ENCODE results near the gene CHRND.
A peak's percentile ranks its signal among the peaks of the same experiment; 100 is the strongest.

Gene CHRND

GRCh38 chr2:232543928-232544631 is 18.1 kb downstream of the CHRND start:
- Mint-ChIP-seq H3K9me3 (peaks cover 5% of the 10 kb centered on the region), H3K27me3 (peaks cover 15% of the 10 kb centered on the region), H3K36me3 (peaks cover 30% of the 10 kb centered on the region), H3K4me1 (peaks cover 27% of the 10 kb centered on the region), H3K27ac (no peak overlapping the region), H3K4me3 (no peak overlapping the region)
- no peak for DNase-seq
- CTCF ChIA-PET = no interaction called here

GRCh38 chr2:232544674-232545073 is 18.7 kb downstream of the CHRND start:
- H3K4me3 Mint-ChIP-seq = no peak overlapping the region
- CTCF ChIA-PET = no interaction called here
- H3K9me3 Mint-ChIP-seq = peaks cover 5% of the 10 kb centered on the region
- DNase-seq = no peak
- peaks cover 9% of the 10 kb centered on the region for H3K27me3 Mint-ChIP-seq
- peaks cover 32% of the 10 kb centered on the region for H3K36me3 Mint-ChIP-seq
- no peak overlapping the region for H3K27ac Mint-ChIP-seq
- peaks cover 33% of the 10 kb centered on the region for H3K4me1 Mint-ChIP-seq

- no peak for DNase-seq
- H3K36me3 Mint-ChIP-seq = peaks cover 32% of the 10 kb centered on the region
- no peak overlapping the region for H3K4me3 Mint-ChIP-seq
- peaks cover 5% of the 10 kb centered on the region for H3K9me3 Mint-ChIP-seq
- CTCF ChIA-PET = interaction anchor here (1.2 kb wide), 1 partner anchor 8 kb away, joined by 3 read pairs; no protein-coding TSS in a partner anchor
- H3K27ac Mint-ChIP-seq = no peak overlapping the region
- H3K27me3 Mint-ChIP-seq = no peaks in the 10 kb centered on the region
- peaks cover 35% of the 10 kb centered on the region for H3K4me1 Mint-ChIP-seq
Measured at GRCh38 chr2:232545511-232546375, 19.8 kb downstream of the CHRND start.

- CTCF ChIA-PET = no interaction called here
- Mint-ChIP-seq H3K36me3 (peaks cover 44% of the 10 kb centered on the region), H3K4me1 (peaks cover 50% of the 10 kb centered on the region), H3K9me3 (peaks cover 5% of the 10 kb centered on the region), H3K4me3 (no peak overlapping the region), H3K27me3 (no peaks in the 10 kb centered on the region), H3K27ac (no peak overlapping the region)
- no peak for DNase-seq
Measured at GRCh38 chr2:232547991-232548390, 22.0 kb downstream of the CHRND start.

GRCh38 chr2:232549655-232550353 is 23.8 kb downstream of the CHRND start:
- H3K36me3 Mint-ChIP-seq = peaks cover 47% of the 10 kb centered on the region

GRCh38 chr2:232550354-232551249 is 24.6 kb downstream of the CHRND start, which contains the start of the genes EIF4E2 and TIGD1:
Gene EIF4E2 (plus strand): TSS chr2:232550689. CDS start chr2:232550725, 36 bp downstream.
Gene TIGD1 (minus strand): TSS chr2:232550557. CDS start chr2:232549882, 675 bp downstream.
- H3K9me3 Mint-ChIP-seq = peaks cover 5% of the 10 kb centered on the region
- DNase-seq = peak; percentile 93
- H3K27me3 Mint-ChIP-seq = no peaks in the 10 kb centered on the region
- CTCF ChIA-PET = no interaction called here
- H3K4me1 Mint-ChIP-seq = peaks cover 75% of the 10 kb centered on the region
- peak within 1 kb of the TSS; percentile 100 for H3K27ac Mint-ChIP-seq
- H3K4me3 Mint-ChIP-seq = peak within 1 kb of the TSS; percentile 96
- peaks cover 49% of the 10 kb centered on the region for H3K36me3 Mint-ChIP-seq

More at GRCh38 chr2:232549655-232550353, 23.8 kb downstream of the CHRND start:
- Mint-ChIP-seq H3K4me3 (peak overlapping the region; percentile 96), H3K4me1 (peaks cover 68% of the 10 kb centered on the region), H3K27ac (peak overlapping the region; percentile 100), H3K9me3 (peaks cover 5% of the 10 kb centered on the region), H3K27me3 (no peaks in the 10 kb centered on the region)
- CTCF ChIA-PET = no interaction called here
- DNase-seq = no peak

- Mint-ChIP-seq H3K27me3 (no peaks in the 10 kb centered on the region), H3K4me1 (peaks cover 76% of the 10 kb centered on the region), H3K4me3 (peak overlapping the region; percentile 96), H3K9me3 (peaks cover 5% of the 10 kb centered on the region), H3K27ac (peak overlapping the region; percentile 100), H3K36me3 (peaks cover 47% of the 10 kb centered on the region)
- CTCF ChIA-PET = no interaction called here
- no peak for DNase-seq
Measured at GRCh38 chr2:232551250-232551638, 25.3 kb downstream of the CHRND start.

- Mint-ChIP-seq H3K36me3 (peaks cover 47% of the 10 kb centered on the region), H3K9me3 (peaks cover 5% of the 10 kb centered on the region), H3K4me1 (peaks cover 73% of the 10 kb centered on the region), H3K27me3 (no peaks in the 10 kb centered on the region), H3K4me3 (peak overlapping the region; percentile 96), H3K27ac (peak overlapping the region; percentile 100)
- DNase-seq = no peak
- CTCF ChIA-PET = no interaction called here
Measured at GRCh38 chr2:232551776-232552175, 25.8 kb downstream of the CHRND start.

- CTCF ChIA-PET = no interaction called here
- peaks cover 46% of the 10 kb centered on the region for H3K36me3 Mint-ChIP-seq
- H3K4me1 Mint-ChIP-seq = peaks cover 41% of the 10 kb centered on the region
- no peaks in the 10 kb centered on the region for H3K27me3 Mint-ChIP-seq
- DNase-seq = no peak
- H3K4me3 Mint-ChIP-seq = no peak overlapping the region
- no peak overlapping the region for H3K27ac Mint-ChIP-seq
- no peaks in the 10 kb centered on the region for H3K9me3 Mint-ChIP-seq
Measured at GRCh38 chr2:232556426-232556825, 30.5 kb downstream of the CHRND start.

GRCh38 chr2:232562515-232563151 is 36.7 kb downstream of the CHRND start:
- Mint-ChIP-seq H3K9me3 (no peaks in the 10 kb centered on the region), H3K27ac (no peak overlapping the region), H3K36me3 (peaks cover 59% of the 10 kb centered on the region), H3K4me1 (no peaks in the 10 kb centered on the region), H3K27me3 (no peaks in the 10 kb centered on the region), H3K4me3 (no peak overlapping the region)
- DNase-seq = no peak
- CTCF ChIA-PET = interaction anchor here (1.1 kb wide), 1 partner anchor 9 kb away, joined by 3 read pairs; no protein-coding TSS in a partner anchor

- H3K4me1 Mint-ChIP-seq = no peaks in the 10 kb centered on the region
- no peak overlapping the region for H3K27ac Mint-ChIP-seq
- H3K4me3 Mint-ChIP-seq = no peak overlapping the region
- H3K27me3 Mint-ChIP-seq = no peaks in the 10 kb centered on the region
- H3K9me3 Mint-ChIP-seq = no peaks in the 10 kb centered on the region
- DNase-seq = no peak
- peaks cover 63% of the 10 kb centered on the region for H3K36me3 Mint-ChIP-seq
- CTCF ChIA-PET = interaction anchor here (1.1 kb wide), 1 partner anchor 10 kb away, joined by 3 read pairs; no protein-coding TSS in a partner anchor
Measured at GRCh38 chr2:232563580-232563979, 37.6 kb downstream of the CHRND start.

- no peak overlapping the region for H3K4me3 Mint-ChIP-seq
- H3K36me3 Mint-ChIP-seq = peaks cover 64% of the 10 kb centered on the region
- CTCF ChIA-PET = interaction anchor here (0.9 kb wide), 1 partner anchor 11 kb away, joined by 4 read pairs; no protein-coding TSS in a partner anchor
Measured at GRCh38 chr2:232567721-232568120, 41.8 kb downstream of the CHRND start.

GRCh38 chr2:232568161-232568560 is 42.2 kb downstream of the CHRND start:
- Mint-ChIP-seq H3K4me3 (no peak overlapping the region), H3K27me3 (no peaks in the 10 kb centered on the region), H3K9me3 (no peaks in the 10 kb centered on the region), H3K27ac (no peak overlapping the region), H3K36me3 (peaks cover 64% of the 10 kb centered on the region), H3K4me1 (no peaks in the 10 kb centered on the region)
- CTCF ChIA-PET = no interaction called here
- no peak for DNase-seq

More at GRCh38 chr2:232567721-232568120, 41.8 kb downstream of the CHRND start:
- peak overlapping the region; percentile 4 for H3K27ac Mint-ChIP-seq
- no peak for DNase-seq
- no peaks in the 10 kb centered on the region for H3K9me3 Mint-ChIP-seq
- H3K4me1 Mint-ChIP-seq = no peaks in the 10 kb centered on the region
- no peaks in the 10 kb centered on the region for H3K27me3 Mint-ChIP-seq

Measured in activated naive CD4-positive, alpha-beta T cell treated with anti-CD3 and anti-CD28 coated beads, Interleukin-2, amount 10 ng/mL, durations not matched to agents 7 days and 5 days (primary cell).